Liver (tissue), 9 donors: ENCODE results near the gene AQP9. TPM values are rescaled to one million over a fixed set of nuclear protein-coding genes. Genes with fewer than 3 reads are reported as not detected.
"Not testable (repeated sequence)": the region's sequence is repeated elsewhere in the genome, so short reads cannot be mapped to it uniquely, and the experiment has no call there.

Source experiments
- DNase-seq: peaks from one replicate; pipeline ENCODE4 v3.0.0-alpha.2; 2017; ENCODE audit warnings: low spot score
- H3K27ac ChIP-seq, 2 donors: one replicate each; pipeline ENCODE4 v1.7.0; 2013; ENCODE audit warnings: inconsistent platforms in 2 of 2, low read length in 2 of 2, control low read depth in 1 of 2, low read depth in 1 of 2, mild to moderate bottlenecking in 1 of 2
- H3K27me3 ChIP-seq, 4 donors: one replicate each; pipeline versions ENCODE4 v1.6.1 to v1.7.0; 2013; ENCODE audit warnings: low read length in 3 of 4, inconsistent platforms in 1 of 4, mild to moderate bottlenecking in 1 of 4, moderate library complexity in 1 of 4; ENCODE audit not compliant: control insufficient read depth in 4 of 4, insufficient read depth in 4 of 4
- H3K36me3 ChIP-seq, 4 donors: one replicate each; pipeline versions ENCODE4 v1.6.1 to v1.7.0; 2013; ENCODE audit warnings: low read length in 3 of 4, mild to moderate bottlenecking in 3 of 4, low read depth in 1 of 4, moderate library complexity in 1 of 4; ENCODE audit not compliant: control insufficient read depth in 4 of 4, insufficient read depth in 3 of 4
- H3K4me1 ChIP-seq, 4 donors: one replicate each; pipeline versions ENCODE4 v1.6.1 to v1.7.0; 2013; ENCODE audit warnings: low read length in 3 of 4, mild to moderate bottlenecking in 3 of 4, moderate library complexity in 1 of 4; ENCODE audit not compliant: control insufficient read depth in 4 of 4, insufficient read depth in 4 of 4
- H3K4me3 ChIP-seq, 3 donors: one replicate each; pipeline versions ENCODE4 v1.6.1 to v1.7.0; 2013; ENCODE audit warnings: low read length in 3 of 3, control low read depth in 1 of 3, low read depth in 1 of 3, mild to moderate bottlenecking in 1 of 3
- H3K9ac ChIP-seq, 2 donors: one replicate each; pipeline ENCODE4 v1.7.0; 2013; ENCODE audit warnings: low read length in 2 of 2, mild to moderate bottlenecking in 2 of 2, moderate library complexity in 2 of 2, control low read depth in 1 of 2, low read depth in 1 of 2
- H3K9me3 ChIP-seq, 4 donors: one replicate each; pipeline versions ENCODE4 v1.6.1 to v1.7.0; 2013; ENCODE audit warnings: low read length in 3 of 4; ENCODE audit not compliant: control insufficient read depth in 4 of 4
- FOXA1 ChIP-seq: IDR thresholded peaks from 2 replicates; pipeline ENCODE4 v1.6.1; 2016; ENCODE audit warnings: antibody characterized with exemption
- FOXA2 ChIP-seq: IDR thresholded peaks from 2 replicates; pipeline ENCODE4 v1.6.1; 2016; ENCODE audit warnings: antibody characterized with exemption
- HNF4A ChIP-seq, 2 donors: conservative IDR thresholded peaks; 2 replicates each; pipeline ENCODE4 v1.6.1; 2016; ENCODE audit warnings: antibody characterized with exemption in 2 of 2, mild to moderate bottlenecking in 2 of 2
- HNF4G ChIP-seq: IDR thresholded peaks from 2 replicates; pipeline ENCODE4 v1.6.1; 2016; ENCODE audit warnings: antibody characterized with exemption
- JUND ChIP-seq, 2 donors: IDR thresholded peaks; 2 replicates each; pipeline ENCODE4 v1.6.1; 2016; ENCODE audit warnings: antibody characterized with exemption in 2 of 2
- NR2F2 ChIP-seq: IDR thresholded peaks from 2 replicates; pipeline ENCODE4 v1.6.1; 2016; ENCODE audit warnings: antibody characterized with exemption
- RAD21 ChIP-seq, 2 donors: IDR thresholded peaks; 2 replicates each; pipeline ENCODE4 v1.6.1; 2016; ENCODE audit warnings: antibody characterized with exemption in 2 of 2, mild to moderate bottlenecking in 2 of 2
- RXRA ChIP-seq, 2 donors: IDR thresholded peaks; 2 replicates each; pipeline ENCODE4 v1.6.1; 2017 to 2018; ENCODE audit warnings: antibody characterized with exemption in 2 of 2, mild to moderate bottlenecking in 1 of 2
- SP1 ChIP-seq: IDR thresholded peaks from 2 replicates; pipeline ENCODE4 v1.6.1; 2018; ENCODE audit warnings: antibody characterized with exemption, mild to moderate bottlenecking
- YY1 ChIP-seq: IDR thresholded peaks from 2 replicates; pipeline ENCODE4 v1.6.1; 2016; ENCODE audit warnings: antibody characterized with exemption, mild to moderate bottlenecking
- WGBS: extraction: QIAGEN DNeasy Blood & Tissue Kit; methylation state at CpG from one replicate; pipeline ENCODE4 v1.1.7; 2013; 5-methylcytosine and 5-hydroxymethylcytosine counted together
- polyA plus RNA-seq, 2 donors: library from polyadenylated mRNA; stranded (reverse) in 1 of 2; unstranded in 1 of 2; fragments of 200-250 nt in 1 of 2; fragments of >200 nt in 1 of 2; fragmentation: Nextera tagmentation in 1 of 2; extraction: Ambion mirVana in 1 of 2; gene quantifications; one replicate each; pipeline versions ENCODE4 v1.2.1 to v1.2.3, GENCODE V29; 2013 to 2015
- total RNA-seq, 2 donors: library from RNA; depleted of rRNA; stranded (reverse); fragments of >200 nt; gene quantifications; one replicate each; pipeline ENCODE4 v1.2.3, GENCODE V29; 2014
- TF ChIP-seq, protein P1 (sequence below): fragments of 150-350 bp; IDR thresholded peaks from 2 replicates; pipeline ENCODE4 v1.5.1; 2017; ENCODE audit warnings: improper control_type of control experiment, low read depth, low read length; ENCODE audit not compliant: missing input control
- TF ChIP-seq, protein P2 (sequence below): IDR thresholded peaks from 2 replicates; pipeline ENCODE4 v1.6.1; 2016; ENCODE audit warnings: antibody characterized with exemption
- TF ChIP-seq, protein P3 (sequence below): IDR thresholded peaks from 2 replicates; pipeline ENCODE4 v1.6.1; 2016; ENCODE audit warnings: antibody characterized with exemption
- TF ChIP-seq, protein P4 (sequence below): IDR thresholded peaks from 2 replicates; pipeline ENCODE4 v1.6.1; 2016; ENCODE audit warnings: antibody characterized with exemption, mild to moderate bottlenecking
- donor health status: healthy.
- donor health status: healthy.
- donor health status: healthy.
- donor health status: healthy.
- donor health status: healthy.

AQP9 gene
- total and polyA plus RNA-seq, 4 donors, result 1.4 to 111 (median 86.6) TPM

DNA sequence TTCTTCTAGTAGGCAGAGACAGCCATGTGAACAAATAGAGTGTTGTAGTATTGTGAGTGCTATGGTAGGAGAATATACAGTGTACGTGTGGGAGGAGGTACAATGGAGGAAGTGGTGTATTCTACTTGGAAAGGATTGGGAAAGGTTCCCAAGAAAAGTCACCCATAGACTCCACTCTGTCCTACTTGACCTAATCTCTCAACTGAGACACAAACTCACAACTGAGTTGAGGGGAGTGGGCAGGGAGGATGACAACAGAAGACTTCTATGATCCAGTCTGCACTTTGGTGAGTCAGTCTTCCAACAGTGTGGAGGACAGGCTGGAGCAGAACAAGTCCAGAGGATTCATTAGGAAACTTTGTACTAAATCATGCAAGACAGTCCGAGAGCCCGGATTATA lies 28.8 kb upstream of the AQP9 start:
- no peak overlapping the region for H3K4me3 ChIP-seq
- H3K4me1 ChIP-seq, result peaks cover 0 to 6% (median 1%) of the 10 kb centered on the region in 4 donors
- no peak for DNase-seq
- H3K36me3 ChIP-seq, result no peaks in the 10 kb centered on the region
- no peaks in the 10 kb centered on the region for H3K9me3 ChIP-seq
- no peak overlapping the region for H3K9ac ChIP-seq
- TF ChIP-seq, protein P1, sequence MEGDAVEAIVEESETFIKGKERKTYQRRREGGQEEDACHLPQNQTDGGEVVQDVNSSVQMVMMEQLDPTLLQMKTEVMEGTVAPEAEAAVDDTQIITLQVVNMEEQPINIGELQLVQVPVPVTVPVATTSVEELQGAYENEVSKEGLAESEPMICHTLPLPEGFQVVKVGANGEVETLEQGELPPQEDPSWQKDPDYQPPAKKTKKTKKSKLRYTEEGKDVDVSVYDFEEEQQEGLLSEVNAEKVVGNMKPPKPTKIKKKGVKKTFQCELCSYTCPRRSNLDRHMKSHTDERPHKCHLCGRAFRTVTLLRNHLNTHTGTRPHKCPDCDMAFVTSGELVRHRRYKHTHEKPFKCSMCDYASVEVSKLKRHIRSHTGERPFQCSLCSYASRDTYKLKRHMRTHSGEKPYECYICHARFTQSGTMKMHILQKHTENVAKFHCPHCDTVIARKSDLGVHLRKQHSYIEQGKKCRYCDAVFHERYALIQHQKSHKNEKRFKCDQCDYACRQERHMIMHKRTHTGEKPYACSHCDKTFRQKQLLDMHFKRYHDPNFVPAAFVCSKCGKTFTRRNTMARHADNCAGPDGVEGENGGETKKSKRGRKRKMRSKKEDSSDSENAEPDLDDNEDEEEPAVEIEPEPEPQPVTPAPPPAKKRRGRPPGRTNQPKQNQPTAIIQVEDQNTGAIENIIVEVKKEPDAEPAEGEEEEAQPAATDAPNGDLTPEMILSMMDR, result no peak
- no peak for TF ChIP-seq RXRA (IDR thresholded peaks at IDR 0.05)
- TF ChIP-seq FOXA1, result no peak
- TF ChIP-seq SP1, result no peak
- TF ChIP-seq FOXA2, result no peak
- no peak for TF ChIP-seq RAD21 (IDR thresholded peaks at IDR 0.05)
- TF ChIP-seq, protein P2, sequence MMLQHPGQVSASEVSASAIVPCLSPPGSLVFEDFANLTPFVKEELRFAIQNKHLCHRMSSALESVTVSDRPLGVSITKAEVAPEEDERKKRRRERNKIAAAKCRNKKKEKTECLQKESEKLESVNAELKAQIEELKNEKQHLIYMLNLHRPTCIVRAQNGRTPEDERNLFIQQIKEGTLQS, result no peak
- no peak for TF ChIP-seq HNF4A (conservative IDR thresholded peaks at IDR 0.05)
- TF ChIP-seq, protein P3, sequence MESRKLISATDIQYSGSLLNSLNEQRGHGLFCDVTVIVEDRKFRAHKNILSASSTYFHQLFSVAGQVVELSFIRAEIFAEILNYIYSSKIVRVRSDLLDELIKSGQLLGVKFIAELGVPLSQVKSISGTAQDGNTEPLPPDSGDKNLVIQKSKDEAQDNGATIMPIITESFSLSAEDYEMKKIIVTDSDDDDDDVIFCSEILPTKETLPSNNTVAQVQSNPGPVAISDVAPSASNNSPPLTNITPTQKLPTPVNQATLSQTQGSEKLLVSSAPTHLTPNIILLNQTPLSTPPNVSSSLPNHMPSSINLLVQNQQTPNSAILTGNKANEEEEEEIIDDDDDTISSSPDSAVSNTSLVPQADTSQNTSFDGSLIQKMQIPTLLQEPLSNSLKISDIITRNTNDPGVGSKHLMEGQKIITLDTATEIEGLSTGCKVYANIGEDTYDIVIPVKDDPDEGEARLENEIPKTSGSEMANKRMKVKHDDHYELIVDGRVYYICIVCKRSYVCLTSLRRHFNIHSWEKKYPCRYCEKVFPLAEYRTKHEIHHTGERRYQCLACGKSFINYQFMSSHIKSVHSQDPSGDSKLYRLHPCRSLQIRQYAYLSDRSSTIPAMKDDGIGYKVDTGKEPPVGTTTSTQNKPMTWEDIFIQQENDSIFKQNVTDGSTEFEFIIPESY, result no peak
- no peak overlapping the region for H3K27ac ChIP-seq
- H3K27me3 ChIP-seq, result no peaks in the 10 kb centered on the region
- WGBS, result 95% methylated on average over 3 of the region's 3 CpGs

DNA sequence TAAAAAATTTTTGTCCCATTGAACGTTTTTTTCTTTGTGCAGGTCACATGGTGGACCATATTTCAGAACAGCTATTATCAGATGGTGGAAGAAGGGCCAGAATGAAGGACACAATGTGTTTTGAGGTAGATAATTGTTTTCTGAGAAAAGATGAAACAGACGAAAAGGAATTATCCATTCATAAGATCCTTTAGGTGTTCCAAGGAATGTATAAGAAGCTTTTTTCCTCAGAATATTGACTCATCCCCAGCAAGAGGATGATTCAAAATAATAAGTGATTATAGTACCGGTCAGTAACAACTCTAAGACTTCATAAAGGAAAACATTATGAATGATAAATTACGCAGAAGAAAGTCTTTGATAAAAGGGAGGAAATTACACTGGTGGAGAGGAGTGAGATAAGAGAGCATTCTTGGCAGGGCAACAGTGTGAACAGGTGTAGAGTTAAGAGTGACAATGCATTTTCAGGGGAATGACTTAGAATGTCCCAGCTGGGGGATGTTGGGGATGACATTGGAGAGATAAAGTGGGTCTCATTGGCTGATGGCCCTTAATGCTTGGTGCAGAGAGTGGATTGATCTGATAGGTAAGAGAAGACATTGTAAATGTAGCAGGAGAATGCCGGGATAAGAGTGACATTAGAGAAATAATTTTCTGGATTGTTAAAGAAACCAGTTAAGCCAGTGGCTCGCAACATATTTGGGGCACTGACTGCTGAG lies 27.0 kb upstream of the AQP9 start:
- Histone ChIP-seq H3K27ac (no peak overlapping the region), H3K27me3 (no peaks in the 10 kb centered on the region), H3K4me3 (no peak overlapping the region), H3K36me3 (no peaks in the 10 kb centered on the region), H3K9ac (no peak overlapping the region), H3K4me1 (peaks cover 0 to 23% (median 10%) of the 10 kb centered on the region in 4 donors), H3K9me3 (no peaks in the 10 kb centered on the region)
- 82% methylated on average over 6 of the region's 6 CpGs for WGBS
- no peak for DNase-seq
- TF ChIP-seq FOXA2 (no peak), HNF4G (no peak), YY1 (no peak)

DNA sequence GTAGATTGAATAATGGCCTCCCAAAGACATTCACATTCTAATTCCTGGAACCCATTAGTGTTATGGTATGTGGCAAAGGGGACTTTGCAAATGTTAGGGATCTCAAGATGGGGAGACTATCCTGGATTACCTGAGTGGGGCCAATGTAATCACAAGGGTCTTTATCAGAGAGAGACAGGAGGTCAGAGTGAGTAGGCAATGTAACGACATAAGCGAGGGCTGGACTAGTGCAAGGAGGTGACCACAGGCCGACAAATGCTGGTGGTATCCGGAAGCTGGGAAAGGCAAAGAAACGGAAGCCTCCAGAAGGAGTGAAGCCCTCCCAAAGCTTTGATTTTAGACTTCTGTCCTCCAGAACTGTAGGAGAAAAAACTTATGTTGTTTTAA lies 26.5 kb upstream of the AQP9 start:
- 97% methylated on average over 5 of the region's 5 CpGs for WGBS
- Histone ChIP-seq H3K9ac (no peak overlapping the region), H3K9me3 (no peaks in the 10 kb centered on the region), H3K4me1 (peaks cover 0 to 28% (median 13%) of the 10 kb centered on the region in 4 donors), H3K4me3 (no peak overlapping the region), H3K27ac (no peak overlapping the region), H3K27me3 (no peaks in the 10 kb centered on the region), H3K36me3 (no peaks in the 10 kb centered on the region)
- no peak for TF ChIP-seq JUND (IDR thresholded peaks at IDR 0.05)
- no peak for TF ChIP-seq YY1
- TF ChIP-seq, protein P4, sequence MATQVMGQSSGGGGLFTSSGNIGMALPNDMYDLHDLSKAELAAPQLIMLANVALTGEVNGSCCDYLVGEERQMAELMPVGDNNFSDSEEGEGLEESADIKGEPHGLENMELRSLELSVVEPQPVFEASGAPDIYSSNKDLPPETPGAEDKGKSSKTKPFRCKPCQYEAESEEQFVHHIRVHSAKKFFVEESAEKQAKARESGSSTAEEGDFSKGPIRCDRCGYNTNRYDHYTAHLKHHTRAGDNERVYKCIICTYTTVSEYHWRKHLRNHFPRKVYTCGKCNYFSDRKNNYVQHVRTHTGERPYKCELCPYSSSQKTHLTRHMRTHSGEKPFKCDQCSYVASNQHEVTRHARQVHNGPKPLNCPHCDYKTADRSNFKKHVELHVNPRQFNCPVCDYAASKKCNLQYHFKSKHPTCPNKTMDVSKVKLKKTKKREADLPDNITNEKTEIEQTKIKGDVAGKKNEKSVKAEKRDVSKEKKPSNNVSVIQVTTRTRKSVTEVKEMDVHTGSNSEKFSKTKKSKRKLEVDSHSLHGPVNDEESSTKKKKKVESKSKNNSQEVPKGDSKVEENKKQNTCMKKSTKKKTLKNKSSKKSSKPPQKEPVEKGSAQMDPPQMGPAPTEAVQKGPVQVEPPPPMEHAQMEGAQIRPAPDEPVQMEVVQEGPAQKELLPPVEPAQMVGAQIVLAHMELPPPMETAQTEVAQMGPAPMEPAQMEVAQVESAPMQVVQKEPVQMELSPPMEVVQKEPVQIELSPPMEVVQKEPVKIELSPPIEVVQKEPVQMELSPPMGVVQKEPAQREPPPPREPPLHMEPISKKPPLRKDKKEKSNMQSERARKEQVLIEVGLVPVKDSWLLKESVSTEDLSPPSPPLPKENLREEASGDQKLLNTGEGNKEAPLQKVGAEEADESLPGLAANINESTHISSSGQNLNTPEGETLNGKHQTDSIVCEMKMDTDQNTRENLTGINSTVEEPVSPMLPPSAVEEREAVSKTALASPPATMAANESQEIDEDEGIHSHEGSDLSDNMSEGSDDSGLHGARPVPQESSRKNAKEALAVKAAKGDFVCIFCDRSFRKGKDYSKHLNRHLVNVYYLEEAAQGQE, result no peak
- TF ChIP-seq NR2F2, result no peak
- TF ChIP-seq SP1, result no peak
- no peak for DNase-seq

DNA sequence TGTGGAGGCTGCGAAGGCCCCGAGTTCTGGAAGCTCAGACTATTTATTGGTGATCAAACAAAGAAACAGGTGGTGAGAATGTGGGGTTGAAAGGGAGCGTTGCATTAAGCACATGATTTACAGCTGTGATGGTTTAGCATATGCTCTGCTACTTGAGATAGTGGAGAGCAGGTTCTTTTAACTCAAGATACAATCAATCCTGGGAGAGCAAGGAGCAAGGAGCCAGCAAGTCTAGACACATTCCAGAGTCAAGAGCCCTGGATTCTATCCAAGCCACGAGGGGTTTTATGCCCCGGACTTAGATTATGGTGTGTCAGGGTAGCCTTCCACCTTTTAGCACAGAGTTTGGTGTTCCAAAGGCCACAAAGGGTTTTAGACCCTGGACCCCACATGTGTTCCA lies 24.8 kb upstream of the AQP9 start:
- peaks cover 0 to 39% (median 24%) of the 10 kb centered on the region in 4 donors for H3K4me1 ChIP-seq
- H3K27ac ChIP-seq, H3K9me3 ChIP-seq, H3K4me3 ChIP-seq, H3K36me3 ChIP-seq, DNase-seq, H3K9ac ChIP-seq, H3K27me3 ChIP-seq: not testable (repeated sequence)
- 69% methylated on average over 5 of the region's 5 CpGs for WGBS
